ENCODE results near the gene CFAP299. TPM values are rescaled to one million over a fixed set of nuclear protein-coding genes. Genes with fewer than 3 reads are reported as not detected.

The CFAP299 gene
- total RNA-seq, 1 donor from 2014 or later, result not detected

- H3K36me3 Mint-ChIP-seq (ENCODE audit: low read depth, unreplicated experiment), result no peaks in the 10 kb centered on the region
- no peak overlapping the region for H3K4me3 Mint-ChIP-seq (ENCODE audit: unreplicated experiment)
- TF ChIP-seq CTCF (IDR thresholded peaks at IDR 0.05; ENCODE audit: unreplicated experiment), result no peak
- no peaks in the 10 kb centered on the region for H3K4me1 Mint-ChIP-seq (ENCODE audit: unreplicated experiment)
- H3K27ac Mint-ChIP-seq (ENCODE audit: unreplicated experiment), result no peak overlapping the region
- no peaks in the 10 kb centered on the region for H3K27me3 Mint-ChIP-seq (ENCODE audit: unreplicated experiment)
- H3K9me3 Mint-ChIP-seq (ENCODE audit: unreplicated experiment), result no peaks in the 10 kb centered on the region
- no peak for DNase-seq (ENCODE audit: low spot score)
Measured at GRCh38 chr4:80454556-80454955, 119.0 kb downstream of the CFAP299 start.

DNA sequence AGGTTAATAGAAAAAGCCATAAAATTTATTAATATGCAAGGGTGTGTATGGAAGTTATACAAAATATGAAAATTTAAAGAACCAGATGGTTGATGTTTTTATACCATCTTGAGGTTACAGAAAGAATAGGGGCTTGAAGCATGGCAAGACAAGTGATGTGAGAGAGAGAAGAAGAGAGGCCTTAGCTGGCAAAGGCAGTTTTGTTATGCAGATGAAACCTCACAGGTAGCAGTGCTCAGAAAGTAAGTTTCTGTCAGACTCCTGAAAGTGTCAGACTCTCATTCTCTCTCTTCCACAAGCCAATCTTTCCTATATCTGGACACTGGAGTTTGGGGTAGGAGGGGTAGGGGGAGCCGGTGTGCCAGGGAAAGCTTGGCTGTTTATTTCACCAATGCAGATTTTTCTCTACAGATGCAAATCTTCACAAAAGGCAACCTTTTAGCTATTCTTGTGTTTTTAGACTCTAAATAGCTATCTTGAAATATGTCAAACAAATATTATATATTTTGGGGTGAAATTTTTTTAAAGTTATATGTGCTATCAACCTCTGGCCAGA, 124.5 kb downstream of the CFAP299 start:
- Mint-ChIP-seq H3K9me3 (ENCODE audit: unreplicated experiment) (no peaks in the 10 kb centered on the region), H3K4me1 (ENCODE audit: unreplicated experiment) (no peaks in the 10 kb centered on the region), H3K27me3 (ENCODE audit: unreplicated experiment) (no peaks in the 10 kb centered on the region), H3K27ac (ENCODE audit: unreplicated experiment) (no peak overlapping the region), H3K36me3 (ENCODE audit: low read depth, unreplicated experiment) (no peaks in the 10 kb centered on the region), H3K4me3 (ENCODE audit: unreplicated experiment) (no peak overlapping the region)
- DNase-seq (ENCODE audit: low spot score), result no peak
- no peak for TF ChIP-seq CTCF (IDR thresholded peaks at IDR 0.05; ENCODE audit: unreplicated experiment)

DNA sequence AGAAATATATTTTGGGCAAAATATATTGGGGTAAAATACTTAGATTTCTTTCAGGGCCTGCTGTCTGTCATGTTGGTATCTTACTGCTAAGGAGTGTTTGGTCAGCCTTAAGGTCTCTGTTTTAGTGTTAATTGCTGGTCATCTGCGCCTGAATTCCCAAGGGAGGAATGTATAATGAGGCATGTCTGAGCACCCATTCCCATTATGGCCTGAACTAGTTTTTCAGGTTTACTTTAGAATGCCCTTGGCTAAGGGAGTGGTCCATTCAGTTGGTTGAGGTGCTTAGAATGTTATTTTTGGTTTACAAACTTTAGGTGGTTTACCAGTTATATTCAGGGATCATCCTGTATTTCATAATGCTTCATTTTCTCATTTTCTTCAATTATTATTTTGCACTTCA, 125.9 kb downstream of the CFAP299 start:
- no peaks in the 10 kb centered on the region for H3K27me3 Mint-ChIP-seq (ENCODE audit: unreplicated experiment)
- no peak overlapping the region for H3K4me3 Mint-ChIP-seq (ENCODE audit: unreplicated experiment)
- DNase-seq (ENCODE audit: low spot score), result no peak
- TF ChIP-seq CTCF (IDR thresholded peaks at IDR 0.05; ENCODE audit: unreplicated experiment), result no peak
- H3K27ac Mint-ChIP-seq (ENCODE audit: unreplicated experiment), result no peak overlapping the region
- H3K9me3 Mint-ChIP-seq (ENCODE audit: unreplicated experiment), result no peaks in the 10 kb centered on the region
- no peaks in the 10 kb centered on the region for H3K4me1 Mint-ChIP-seq (ENCODE audit: unreplicated experiment)
- H3K36me3 Mint-ChIP-seq (ENCODE audit: low read depth, unreplicated experiment), result no peaks in the 10 kb centered on the region

- no peaks in the 10 kb centered on the region for H3K27me3 Mint-ChIP-seq (ENCODE audit: unreplicated experiment)
- no peaks in the 10 kb centered on the region for H3K9me3 Mint-ChIP-seq (ENCODE audit: unreplicated experiment)
- no peak for TF ChIP-seq CTCF (IDR thresholded peaks at IDR 0.05; ENCODE audit: unreplicated experiment)
- H3K27ac Mint-ChIP-seq (ENCODE audit: unreplicated experiment), result no peak overlapping the region
- no peak overlapping the region for H3K4me3 Mint-ChIP-seq (ENCODE audit: unreplicated experiment)
- no peaks in the 10 kb centered on the region for H3K36me3 Mint-ChIP-seq (ENCODE audit: low read depth, unreplicated experiment)
- no peak for DNase-seq (ENCODE audit: low spot score)
- H3K4me1 Mint-ChIP-seq (ENCODE audit: unreplicated experiment), result no peaks in the 10 kb centered on the region
Measured at GRCh38 chr4:80462621-80463091, 127.1 kb downstream of the CFAP299 start.

GRCh38 chr4:80463509-80463908, 128.0 kb downstream of the CFAP299 start:
- Mint-ChIP-seq H3K4me1 (ENCODE audit: unreplicated experiment) (no peaks in the 10 kb centered on the region), H3K36me3 (ENCODE audit: low read depth, unreplicated experiment) (no peaks in the 10 kb centered on the region), H3K27ac (ENCODE audit: unreplicated experiment) (no peak overlapping the region), H3K27me3 (ENCODE audit: unreplicated experiment) (no peaks in the 10 kb centered on the region), H3K9me3 (ENCODE audit: unreplicated experiment) (no peaks in the 10 kb centered on the region), H3K4me3 (ENCODE audit: unreplicated experiment) (no peak overlapping the region)
- no peak for DNase-seq (ENCODE audit: low spot score)
- TF ChIP-seq CTCF (IDR thresholded peaks at IDR 0.05; ENCODE audit: unreplicated experiment), result no peak

All from endothelial cell (in vitro differentiated cells).